H9 (cell line): ENCODE measurements around the gene NUP43. TPM values are rescaled to one million over a fixed set of nuclear protein-coding genes. Genes with fewer than 3 reads are reported as not detected.

Experiments
- DNase-seq: peaks from one replicate; pipeline ENCODE4 v3.0.0-alpha.2; 2017
- H2AFZ ChIP-seq: one replicate; pipeline ENCODE4 v1.6.1; 2013; ENCODE audit warnings: mild to moderate bottlenecking, low read length, control low read depth, moderate library complexity
- H2AK5ac ChIP-seq: 2 replicates; pipeline ENCODE4 v1.6.1; 2013; ENCODE audit warnings: low read length, control low read depth, mixed read lengths; ENCODE audit not compliant: insufficient read length
- H2BK120ac ChIP-seq: one replicate; pipeline ENCODE4 v1.6.1; 2013; ENCODE audit warnings: low read depth, mild to moderate bottlenecking, low read length, control low read depth, inconsistent platforms; ENCODE audit not compliant: poor library complexity, severe bottlenecking
- H2BK12ac ChIP-seq: 2 replicates; pipeline ENCODE4 v1.6.1; 2013; ENCODE audit warnings: low read length, control low read depth, mixed read lengths, low read depth; ENCODE audit not compliant: insufficient read length
- H2BK15ac ChIP-seq: 2 replicates; pipeline ENCODE4 v1.6.1; 2013; ENCODE audit warnings: low read depth, low read length, control low read depth
- H2BK20ac ChIP-seq: one replicate; pipeline ENCODE4 v1.6.1; 2013; ENCODE audit warnings: low read depth, mild to moderate bottlenecking, low read length, control low read depth, inconsistent platforms; ENCODE audit not compliant: poor library complexity, severe bottlenecking
- H2BK5ac ChIP-seq: 2 replicates; pipeline ENCODE4 v1.6.1; 2013; ENCODE audit warnings: low read length, control low read depth, mixed read lengths; ENCODE audit not compliant: insufficient read length
- H3K14ac ChIP-seq: 2 replicates; pipeline ENCODE4 v1.6.1; 2013; ENCODE audit warnings: low read length, control low read depth; ENCODE audit not compliant: insufficient read depth
- H3K18ac ChIP-seq: 2 replicates; pipeline ENCODE4 v1.6.1; 2013; ENCODE audit warnings: low read depth, mild to moderate bottlenecking, mixed read lengths, low read length, control low read depth; ENCODE audit not compliant: insufficient read length
- H3K23ac ChIP-seq: 2 replicates; pipeline ENCODE4 v1.6.1; 2013; ENCODE audit warnings: low read length, control low read depth, mixed read lengths, low read depth; ENCODE audit not compliant: insufficient read length
- H3K23me2 ChIP-seq: 2 replicates; pipeline ENCODE4 v1.6.1; 2013; ENCODE audit warnings: low read depth, mild to moderate bottlenecking, mixed read lengths, low read length, control low read depth; ENCODE audit not compliant: insufficient read length, poor library complexity, severe bottlenecking
- H3K27ac ChIP-seq: 2 replicates; pipeline ENCODE4 v1.5.1; 2013; ENCODE audit warnings: low read length, control low read depth, mixed read lengths, low read depth; ENCODE audit not compliant: insufficient read length
- H3K27me3 ChIP-seq: 2 replicates; pipeline ENCODE4 v1.6.1; 2013; ENCODE audit warnings: low read length, control low read depth, inconsistent platforms; ENCODE audit not compliant: insufficient read depth
- H3K4ac ChIP-seq: 2 replicates; pipeline ENCODE4 v1.6.1; 2013; ENCODE audit warnings: low read depth, mild to moderate bottlenecking, control low read depth, inconsistent platforms, low read length, moderate library complexity
- H3K4me1 ChIP-seq: 2 replicates; pipeline ENCODE4 v1.6.1; 2013; ENCODE audit warnings: low read length, control low read depth, inconsistent platforms; ENCODE audit not compliant: insufficient read depth
- H3K4me2 ChIP-seq: 2 replicates; pipeline ENCODE4 v1.6.1; 2013; ENCODE audit warnings: low read length, control low read depth, mixed read lengths; ENCODE audit not compliant: insufficient read length, insufficient read depth
- H3K56ac ChIP-seq: 2 replicates; pipeline ENCODE4 v1.6.1; 2013; ENCODE audit warnings: low read depth, mild to moderate bottlenecking, mixed read lengths, low read length, control low read depth; ENCODE audit not compliant: insufficient read length
- H3K79me1 ChIP-seq: 2 replicates; pipeline ENCODE4 v1.6.1; 2013; ENCODE audit warnings: low read depth, mild to moderate bottlenecking, moderate library complexity, low read length, control low read depth, inconsistent platforms; ENCODE audit not compliant: insufficient read depth, poor library complexity, severe bottlenecking
- H3K79me2 ChIP-seq: 2 replicates; pipeline ENCODE4 v1.6.1; 2013; ENCODE audit warnings: low read length, control low read depth, inconsistent platforms; ENCODE audit not compliant: insufficient read depth
- H3K9ac ChIP-seq: 2 replicates; pipeline ENCODE4 v1.6.1; 2013; ENCODE audit warnings: low read length, control low read depth, mixed read lengths; ENCODE audit not compliant: insufficient read length; ENCODE audit errors: extremely low read depth
- H3K9me3 ChIP-seq: one replicate; pipeline ENCODE4 v1.6.1; 2013; ENCODE audit warnings: low read depth, low read length, inconsistent platforms; ENCODE audit not compliant: control insufficient read depth
- H3T11ph ChIP-seq: one replicate; pipeline ENCODE4 v1.6.1; 2013; ENCODE audit warnings: mild to moderate bottlenecking, low read length, control low read depth, inconsistent platforms
- H4K20me1 ChIP-seq: one replicate; pipeline ENCODE4 v1.6.1; 2013; ENCODE audit not compliant: control insufficient read depth, insufficient read length, insufficient read depth
- H4K5ac ChIP-seq: 2 replicates; pipeline ENCODE4 v1.6.1; 2013; ENCODE audit warnings: low read depth, mild to moderate bottlenecking, mixed read lengths, low read length, control low read depth; ENCODE audit not compliant: insufficient read length
- H4K8ac ChIP-seq: replicated peaks from 2 replicates; pipeline ENCODE4 v1.6.1; 2013; ENCODE audit warnings: low read length, control low read depth, mixed read lengths, low read depth; ENCODE audit not compliant: insufficient read length
- H4K91ac ChIP-seq: 2 replicates; pipeline ENCODE4 v1.6.1; 2013; ENCODE audit warnings: low read depth, mild to moderate bottlenecking, moderate library complexity, mixed read lengths, low read length, control low read depth; ENCODE audit not compliant: insufficient read length
- H3K27ac Mint-ChIP-seq, 3 experiments: 2 replicates in 2 of 3; 3 replicates in 1 of 3; pipeline ENCODE4 v1.8.0; 2020 to 2021; ENCODE audit warnings: mixed read lengths in 3 of 3, mild to moderate bottlenecking in 1 of 3, moderate library complexity in 1 of 3
- H3K27me3 Mint-ChIP-seq: 2 replicates; pipeline ENCODE4 v1.8.0; 2021; ENCODE audit warnings: low read depth, mild to moderate bottlenecking, moderate library complexity, mixed read lengths
- H3K36me3 Mint-ChIP-seq, 3 experiments: 2 replicates in 2 of 3; 3 replicates in 1 of 3; pipeline ENCODE4 v1.8.0; 2020 to 2021; ENCODE audit warnings: low read depth in 3 of 3, mixed read lengths in 3 of 3; ENCODE audit not compliant: insufficient read depth in 1 of 3
- H3K4me1 Mint-ChIP-seq, 2 experiments: 2 replicates each; pipeline ENCODE4 v1.8.0; 2020; ENCODE audit warnings: mixed read lengths in 2 of 2
- H3K4me3 Mint-ChIP-seq, 2 experiments: 2 replicates in 1 of 2; 3 replicates in 1 of 2; pipeline ENCODE4 v1.8.0; 2020 to 2021; ENCODE audit warnings: mild to moderate bottlenecking in 2 of 2, mixed read lengths in 2 of 2, moderate library complexity in 1 of 2
- H3K9me3 Mint-ChIP-seq, 2 experiments: 2 replicates in 1 of 2; 3 replicates in 1 of 2; pipeline ENCODE4 v1.8.0; 2020; ENCODE audit warnings: mild to moderate bottlenecking in 2 of 2, mixed read lengths in 2 of 2, moderate library complexity in 1 of 2
- CTCF ChIP-seq: fragments of 200-600 bp; sonication (generic); conservative IDR thresholded peaks from 3 replicates; pipeline ENCODE4 v1.8.0; 2021; ENCODE audit warnings: antibody characterized with exemption, mild to moderate bottlenecking
- WGBS: extraction: QIAGEN DNeasy Blood & Tissue Kit; methylation state at CpG from one replicate; pipeline ENCODE4 v1.1.7; 2013; ENCODE audit warnings: missing lambda C conversion rate, low lambda C conversion rate, mixed read lengths; ENCODE audit not compliant: insufficient read length; ENCODE audit errors: extremely low coverage; 5-methylcytosine and 5-hydroxymethylcytosine counted together
- total RNA-seq: library from RNA; stranded (reverse); gene quantifications from 2 replicates; pipeline ENCODE4 v1.2.1, GENCODE V29; 2021

Gene NUP43
- total RNA-seq, 1 experiment from 2014 or later, result 92.1 TPM

GRCh38 chr6:149771925-149772324, 25.6 kb upstream of the NUP43 start:
- Histone ChIP-seq H3K18ac (no peak overlapping the region), H3K23ac (no peak overlapping the region), H4K20me1 (no peaks in the 10 kb centered on the region), H4K8ac (no peak overlapping the region), H2BK5ac (no peak overlapping the region), H3T11ph (no peak overlapping the region), H2BK12ac (no peak overlapping the region), H2AK5ac (no peak overlapping the region), H3K4me1 (no peaks in the 10 kb centered on the region), H3K27me3 (no peaks in the 10 kb centered on the region), H3K4ac (no peak overlapping the region), H3K23me2 (no peaks in the 10 kb centered on the region), H4K91ac (no peak overlapping the region), H3K4me2 (no peak overlapping the region), H4K5ac (no peak overlapping the region), H3K9me3 (no peaks in the 10 kb centered on the region), H3K79me1 (no peaks in the 10 kb centered on the region), H2BK20ac (no peak overlapping the region), H2BK120ac (no peak overlapping the region), H3K27ac (no peak overlapping the region), H3K14ac (no peak overlapping the region), H2AFZ (no peak overlapping the region), H3K9ac (no peak overlapping the region), H2BK15ac (no peak overlapping the region), H3K56ac (no peak overlapping the region), H3K79me2 (no peaks in the 10 kb centered on the region)
- peaks cover 16 to 50% (median 36%) of the 10 kb centered on the region in 3 experiments for H3K36me3 Mint-ChIP-seq
- no CpG with 5 or more reads among the region's 6 CpGs for whole genome bisulfite sequencing
- no peak for TF ChIP-seq CTCF
- H3K9me3 Mint-ChIP-seq, result no peaks in the 10 kb centered on the region
- DNase-seq, result no peak
- H3K4me1 Mint-ChIP-seq, result no peaks in the 10 kb centered on the region
- no peaks in the 10 kb centered on the region for H3K27me3 Mint-ChIP-seq
- H3K4me3 Mint-ChIP-seq, result no peak overlapping the region
- H3K27ac Mint-ChIP-seq, result no peak overlapping the region
